ENCODE results near the gene SSNA1.

Gene SSNA1

DNA sequence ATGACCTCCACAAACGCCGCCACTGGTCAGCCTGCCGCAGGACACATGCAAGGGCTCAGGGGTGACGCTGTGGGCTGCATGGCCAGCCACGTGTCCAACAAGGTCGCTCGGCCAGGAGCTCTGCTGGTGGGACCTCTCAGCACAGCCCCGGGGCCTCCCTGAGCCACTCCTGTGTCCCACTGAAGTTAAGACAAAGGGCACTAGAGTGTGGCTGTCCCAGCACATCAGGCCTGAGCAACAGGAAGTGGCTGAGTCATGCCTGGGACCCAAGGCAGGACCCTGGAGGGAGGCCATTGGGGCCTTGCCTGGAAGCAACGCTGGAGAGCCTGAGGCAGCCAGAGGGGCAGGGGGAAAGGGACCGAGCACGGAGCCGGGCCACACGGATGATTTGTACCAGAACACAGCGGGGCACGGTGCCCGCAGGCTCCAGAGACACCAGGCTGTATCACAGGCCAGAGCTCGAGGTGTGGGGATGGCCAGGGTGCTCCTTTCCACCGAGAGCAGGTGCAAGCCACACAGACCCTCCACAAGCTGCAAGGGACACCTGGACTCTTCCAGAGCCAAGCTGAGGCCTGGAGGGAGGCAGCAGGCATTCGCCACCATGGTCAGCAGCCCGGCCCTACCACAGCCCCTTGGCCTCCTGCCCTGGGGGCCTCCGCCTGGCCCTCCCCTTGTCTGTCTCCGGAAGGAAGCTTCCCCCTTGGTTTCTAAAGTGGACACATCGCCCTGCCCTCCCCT, 10.1 kb upstream of the SSNA1 start:
- DNase-seq = no peak
- in situ Hi-C loops (cut with HindIII; ENCODE audit: low pct_ligation_motif_present, low pct_unique_long_range_greater_than_20kb, low sequenced_read_pairs) = no loop called here

- in situ Hi-C loops (cut with HindIII; ENCODE audit: low pct_ligation_motif_present, low pct_unique_long_range_greater_than_20kb, low sequenced_read_pairs) = no loop called here
- no peak for DNase-seq
Observed at GRCh38 chr9:137178939-137179630, 9.4 kb upstream of the SSNA1 start.

DNA sequence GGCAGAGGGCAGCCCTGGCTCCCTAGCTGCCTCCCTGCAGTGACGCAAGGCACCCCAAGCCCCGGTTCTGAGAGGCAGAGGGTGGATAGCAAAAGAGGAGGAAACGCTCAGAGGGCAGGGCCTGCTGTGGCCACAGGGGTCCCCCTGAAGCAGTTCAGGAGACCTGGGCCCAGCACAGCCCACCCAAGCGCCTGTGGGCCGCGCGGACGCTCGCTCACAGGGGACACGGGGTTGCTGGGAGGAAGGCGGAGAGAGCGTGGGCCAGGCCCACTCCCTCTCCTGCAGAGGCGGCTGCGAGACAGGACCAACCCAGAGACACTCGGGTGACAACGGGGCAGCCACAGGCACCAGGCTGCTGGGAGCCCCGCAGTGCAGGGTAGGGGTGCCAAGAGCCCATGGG, 8.7 kb upstream of the SSNA1 start:
- in situ Hi-C loops (cut with HindIII; ENCODE audit: low pct_ligation_motif_present, low pct_unique_long_range_greater_than_20kb, low sequenced_read_pairs) = no loop called here
- DNase-seq = no peak

DNA sequence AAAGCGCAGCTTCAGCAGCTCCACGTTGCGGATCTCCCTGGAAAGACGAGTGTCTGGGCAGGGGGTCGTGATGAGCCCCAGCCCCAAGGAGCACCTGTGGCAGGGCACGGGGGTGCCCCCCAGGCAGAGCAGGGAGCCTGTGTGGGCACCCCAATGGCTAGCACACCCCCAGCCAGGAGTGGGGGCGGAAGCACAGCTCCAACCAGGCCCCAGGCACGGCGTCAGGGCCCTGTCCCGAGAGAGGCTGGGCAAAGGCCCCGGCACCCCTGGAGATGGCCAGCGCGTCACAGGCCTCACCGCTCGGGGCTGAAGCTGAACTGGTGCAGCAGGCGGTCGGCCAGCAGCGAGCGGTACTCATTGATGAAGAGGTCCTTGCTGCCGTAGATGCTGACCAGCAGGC, 8.0 kb upstream of the SSNA1 start:
- no peak for DNase-seq
- in situ Hi-C loops (cut with HindIII; ENCODE audit: low pct_ligation_motif_present, low pct_unique_long_range_greater_than_20kb, low sequenced_read_pairs) = no loop called here

- in situ Hi-C loops (cut with HindIII; ENCODE audit: low pct_ligation_motif_present, low pct_unique_long_range_greater_than_20kb, low sequenced_read_pairs) = no loop called here
- no peak for DNase-seq
Observed at GRCh38 chr9:137181680-137182079, 6.8 kb upstream of the SSNA1 start.

DNA sequence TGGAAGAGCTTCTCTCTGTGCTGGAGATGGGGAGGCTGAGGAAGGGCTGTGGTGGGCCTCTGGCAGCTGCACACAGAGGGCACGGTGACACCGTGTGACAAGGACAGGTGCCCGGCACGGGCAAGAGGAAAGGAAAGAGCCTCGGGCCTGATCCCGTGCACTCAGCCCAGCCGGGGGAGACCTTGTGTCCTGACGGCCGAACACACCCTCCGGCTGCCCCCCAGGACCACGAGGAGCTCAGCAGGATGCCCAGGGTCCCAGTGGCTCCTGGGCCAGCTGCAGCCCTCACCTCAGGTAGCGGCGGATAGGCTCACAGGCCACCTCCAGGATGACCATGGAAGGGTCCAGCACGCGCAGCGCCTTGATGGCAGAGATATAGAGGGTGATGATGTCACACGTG, 5.6 kb upstream of the SSNA1 start:
- no peak for DNase-seq
- in situ Hi-C loops (cut with HindIII; ENCODE audit: low pct_ligation_motif_present, low pct_unique_long_range_greater_than_20kb, low sequenced_read_pairs) = no loop called here

GRCh38 chr9:137183980-137184595, 4.4 kb upstream of the SSNA1 start:
- in situ Hi-C loops (cut with HindIII; ENCODE audit: low pct_ligation_motif_present, low pct_unique_long_range_greater_than_20kb, low sequenced_read_pairs) = no loop called here
- no peak for DNase-seq

- no peak for DNase-seq
- in situ Hi-C loops (cut with HindIII; ENCODE audit: low pct_ligation_motif_present, low pct_unique_long_range_greater_than_20kb, low sequenced_read_pairs) = no loop called here
Observed at GRCh38 chr9:137184881-137185660, 3.4 kb upstream of the SSNA1 start.

DNA sequence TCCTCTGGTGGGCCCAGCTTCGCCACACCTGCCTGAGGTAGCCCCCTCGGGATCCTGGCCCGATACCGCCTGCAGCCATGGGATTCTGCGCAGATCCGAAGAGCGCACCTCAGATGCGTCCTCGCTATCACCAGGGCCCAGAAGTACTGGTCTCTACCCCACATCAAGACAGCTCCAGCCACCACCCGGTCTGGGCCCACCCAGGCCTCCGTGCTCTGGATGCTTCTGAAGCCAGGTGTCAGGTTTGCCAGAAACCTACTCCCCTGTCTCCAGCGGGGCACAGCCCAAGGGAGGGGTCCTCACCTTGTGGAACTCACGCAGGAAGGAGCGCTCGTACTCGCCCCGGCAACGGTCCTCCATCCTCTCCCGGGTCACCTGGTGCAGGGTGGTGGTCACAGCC, 2.6 kb upstream of the SSNA1 start:
- in situ Hi-C loops (cut with HindIII; ENCODE audit: low pct_ligation_motif_present, low pct_unique_long_range_greater_than_20kb, low sequenced_read_pairs) = no loop called here
- DNase-seq = no peak

DNA sequence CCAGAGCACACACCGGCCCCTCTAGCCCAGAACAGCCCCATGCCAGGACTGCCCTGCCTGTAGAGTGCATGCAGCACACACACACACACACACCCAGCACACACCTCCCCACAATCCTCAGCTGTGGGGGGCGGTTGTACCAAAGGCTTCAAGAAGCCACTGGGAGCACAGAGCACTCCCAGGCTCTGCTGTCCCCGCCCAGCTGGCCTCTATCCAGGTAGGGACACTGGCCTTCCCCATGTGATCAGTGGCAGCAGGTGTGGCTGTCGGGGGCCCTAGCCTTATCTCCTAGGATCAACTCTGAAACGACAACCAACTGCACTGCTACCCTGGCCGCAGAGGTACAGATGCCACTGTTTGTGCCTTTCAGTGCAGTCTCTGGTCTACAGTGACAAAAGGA, 2.1 kb upstream of the SSNA1 start:
- no peak for DNase-seq

GRCh38 chr9:137187386-137187785, 1.1 kb upstream of the SSNA1 start:
- in situ Hi-C loops (cut with HindIII; ENCODE audit: low pct_ligation_motif_present, low pct_unique_long_range_greater_than_20kb, low sequenced_read_pairs) = no loop called here
- no peak for DNase-seq

More for the DNA sequence above, 2.1 kb upstream of the SSNA1 start:
- in situ Hi-C loops (cut with HindIII; ENCODE audit: low pct_ligation_motif_present, low pct_unique_long_range_greater_than_20kb, low sequenced_read_pairs) = no loop called here

- in situ Hi-C loops (cut with HindIII; ENCODE audit: low pct_ligation_motif_present, low pct_unique_long_range_greater_than_20kb, low sequenced_read_pairs) = no loop called here
- DNase-seq = no peak
Observed at GRCh38 chr9:137188086-137188489, 388 bp upstream of the SSNA1 start.

- DNase-seq = no peak
- in situ Hi-C loops (cut with HindIII; ENCODE audit: low pct_ligation_motif_present, low pct_unique_long_range_greater_than_20kb, low sequenced_read_pairs) = no loop called here
Observed at GRCh38 chr9:137189297-137190295, 1.1 kb downstream of the SSNA1 start.

GRCh38 chr9:137190315-137190856, 1.9 kb downstream of the SSNA1 start:
- no peak for DNase-seq
- in situ Hi-C loops (cut with HindIII; ENCODE audit: low pct_ligation_motif_present, low pct_unique_long_range_greater_than_20kb, low sequenced_read_pairs) = no loop called here

DNA sequence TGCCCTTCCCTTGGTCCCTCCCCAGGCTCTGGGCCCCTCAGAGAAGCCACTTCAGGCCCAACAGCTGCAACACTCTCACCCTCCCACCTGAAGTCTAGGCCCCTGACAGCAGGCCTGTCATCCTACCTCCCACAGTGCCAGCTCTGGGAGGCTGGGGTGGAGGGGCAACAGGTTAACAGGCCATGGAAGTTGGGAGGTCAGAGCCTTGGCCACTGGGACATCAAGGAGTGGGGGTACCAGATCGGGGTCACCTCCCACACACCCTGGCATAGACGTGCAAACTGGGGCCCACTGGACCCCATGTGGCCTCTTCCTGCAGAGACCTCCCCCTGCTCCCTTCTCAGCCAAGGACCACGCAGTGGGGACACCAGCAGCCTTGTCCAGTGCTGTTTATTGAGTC, 2.8 kb downstream of the SSNA1 start:
- no peak for DNase-seq
- in situ Hi-C loops (cut with HindIII; ENCODE audit: low pct_ligation_motif_present, low pct_unique_long_range_greater_than_20kb, low sequenced_read_pairs) = no loop called here

DNA sequence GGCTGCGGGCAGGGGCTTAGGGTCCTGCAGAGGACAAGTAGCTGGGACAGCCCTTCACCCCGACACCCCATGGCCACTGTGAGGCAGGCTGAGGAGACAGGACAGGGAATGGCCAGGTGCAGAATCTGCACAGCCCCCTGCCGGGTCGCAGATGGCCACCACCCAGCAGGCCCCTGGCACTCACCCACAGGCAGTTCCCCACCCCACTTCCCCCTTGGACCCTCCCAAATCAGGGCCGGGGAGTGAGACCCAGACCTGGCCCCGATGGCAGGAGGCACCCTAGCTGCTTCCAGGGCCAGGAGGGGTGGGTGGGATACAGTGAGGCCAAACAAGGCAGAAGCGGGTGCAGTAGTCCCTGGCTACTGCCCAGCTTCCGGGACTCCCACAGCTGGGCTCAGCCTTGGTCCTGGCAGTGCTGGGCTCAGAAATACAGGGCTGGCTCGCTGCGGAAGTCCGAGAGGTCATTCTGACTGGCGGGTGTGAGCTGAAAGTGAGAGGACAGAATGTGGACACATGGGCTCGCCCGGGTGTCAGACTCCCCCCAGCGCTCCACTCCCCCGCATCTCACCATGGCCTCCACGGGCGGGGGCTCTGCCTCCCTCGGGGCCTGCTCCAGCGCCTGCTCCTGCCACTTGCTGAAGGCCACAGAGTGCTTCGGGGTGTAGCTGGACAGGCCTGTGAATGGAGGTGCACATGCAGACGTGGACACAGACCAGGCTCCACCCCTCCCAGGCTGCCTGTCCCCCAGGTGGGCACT, 3.4 kb downstream of the SSNA1 start:
- no peak for DNase-seq
- in situ Hi-C loops (cut with HindIII; ENCODE audit: low pct_ligation_motif_present, low pct_unique_long_range_greater_than_20kb, low sequenced_read_pairs) = no loop called here

DNA sequence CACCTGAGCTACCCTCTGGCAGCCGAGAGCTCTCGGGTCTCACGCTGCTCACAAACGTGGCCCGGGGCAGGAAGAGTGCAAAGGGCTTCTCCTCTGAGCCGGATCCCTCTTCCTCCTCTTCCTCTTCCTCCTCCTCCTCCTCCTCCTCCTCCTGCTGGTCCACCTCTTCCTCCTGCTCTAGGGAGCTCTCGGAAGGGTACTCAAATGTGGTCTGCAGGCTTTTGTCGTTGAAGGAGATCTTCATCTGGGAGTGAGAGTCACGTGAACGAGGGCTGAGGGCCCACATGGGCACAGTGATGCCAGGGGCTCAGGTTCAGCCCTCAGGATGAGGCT, 3.9 kb downstream of the SSNA1 start:
- DNase-seq = no peak
- in situ Hi-C loops (cut with HindIII; ENCODE audit: low pct_ligation_motif_present, low pct_unique_long_range_greater_than_20kb, low sequenced_read_pairs) = no loop called here
